Stimulated activated CD4-positive, alpha-beta T cell treated with anti-CD3 and anti-CD28 coated beads, Interleukin-4, amount 100 ng/mL, for 24 hours (primary cell): ENCODE measurements around the gene NOB1.
"Not testable (repeated sequence)": the region's sequence is repeated elsewhere in the genome, so short reads cannot be mapped to it uniquely, and the experiment has no call there.

Source experiments
- DNase-seq: peaks from one replicate; pipeline ENCODE4 v3.0.0-alpha.2; 2020

Gene NOB1

DNA sequence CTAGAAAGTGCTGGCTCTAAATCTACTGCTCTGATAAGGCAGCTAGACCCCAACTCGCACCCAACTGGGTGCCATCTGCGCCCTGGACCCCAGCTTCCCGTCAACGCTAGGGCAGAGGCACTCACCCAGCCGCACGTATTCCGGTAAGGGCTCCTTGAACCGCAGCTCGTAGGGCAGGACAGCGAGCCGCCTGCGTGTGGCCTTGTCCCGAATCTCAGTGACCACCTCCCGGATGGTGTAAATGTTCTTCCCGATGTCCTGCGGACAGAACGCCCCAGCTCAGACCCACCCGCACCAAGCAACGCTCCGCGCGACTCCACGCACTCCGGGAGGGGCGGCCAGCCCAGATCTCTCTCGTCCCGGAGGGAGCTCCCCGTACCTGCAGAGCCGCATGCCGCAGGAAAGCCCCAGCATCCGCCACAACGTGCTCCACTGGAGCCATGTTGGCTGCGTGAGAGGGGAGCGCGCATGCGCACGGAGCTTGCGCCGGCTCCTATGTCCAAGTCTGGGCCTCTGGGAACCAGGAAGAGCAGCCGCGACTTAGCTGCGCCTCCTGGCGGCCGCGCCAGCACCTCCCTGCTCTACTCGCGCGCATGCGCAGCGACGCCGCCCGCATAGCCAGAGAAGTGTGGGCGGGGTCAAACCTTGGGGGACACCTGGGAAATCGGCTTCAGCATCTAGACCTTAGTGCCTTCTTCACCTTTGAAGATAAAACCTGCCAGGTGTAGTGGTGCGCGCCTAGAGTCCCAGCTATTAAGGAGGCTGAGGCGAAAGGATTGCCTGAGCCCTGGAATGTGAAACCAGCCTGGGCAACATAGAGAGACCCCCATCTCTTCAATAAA is at the start of gene NOB1:
Gene NOB1, minus strand, starts transcription at position 458 of the 842 bp plus-strand sequence. Its CDS starts 16 bp downstream, at position 442.
- DNase-seq, result peak; percentile 97

DNA sequence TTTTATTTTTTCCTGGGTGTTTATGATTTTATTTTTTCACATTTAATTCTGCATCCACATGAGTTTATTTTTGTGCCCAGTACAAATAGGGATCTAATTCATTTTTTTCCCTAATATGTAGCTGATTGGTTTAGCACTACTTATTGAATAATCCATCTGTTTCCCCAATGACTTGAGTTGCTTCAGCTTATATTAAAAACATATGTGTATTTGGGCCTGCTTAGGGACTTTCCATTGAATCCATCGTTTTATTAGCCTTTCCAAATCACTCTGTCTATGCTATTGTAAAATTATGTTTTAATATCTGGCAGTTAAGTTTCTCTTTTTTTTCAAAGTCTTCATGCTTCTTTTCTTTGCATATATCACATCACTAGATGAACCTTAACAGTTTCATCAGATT is 49.6 kb upstream of the NOB1 start:
- DNase-seq, result no peak

DNA sequence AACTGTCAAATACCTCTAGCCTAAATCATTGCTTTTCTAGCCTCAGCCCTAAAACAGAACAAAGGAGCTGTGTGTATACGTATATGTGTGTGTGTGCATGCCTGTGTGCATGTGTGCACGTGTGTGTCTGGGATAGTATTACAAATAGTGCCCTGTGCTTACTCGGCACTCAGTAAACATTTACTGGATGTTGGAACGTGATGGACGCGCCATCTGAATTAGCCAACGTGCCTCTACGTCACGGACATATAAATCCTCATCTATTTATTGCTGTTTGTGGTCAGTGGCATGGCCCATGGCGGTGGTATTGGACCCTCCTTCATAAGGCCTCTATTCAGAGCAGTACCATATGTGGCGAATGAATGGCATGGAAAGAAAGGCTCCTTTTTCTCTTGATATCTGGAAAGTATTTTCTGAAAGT is 44.9 kb upstream of the NOB1 start:
- DNase-seq, result no peak

DNA sequence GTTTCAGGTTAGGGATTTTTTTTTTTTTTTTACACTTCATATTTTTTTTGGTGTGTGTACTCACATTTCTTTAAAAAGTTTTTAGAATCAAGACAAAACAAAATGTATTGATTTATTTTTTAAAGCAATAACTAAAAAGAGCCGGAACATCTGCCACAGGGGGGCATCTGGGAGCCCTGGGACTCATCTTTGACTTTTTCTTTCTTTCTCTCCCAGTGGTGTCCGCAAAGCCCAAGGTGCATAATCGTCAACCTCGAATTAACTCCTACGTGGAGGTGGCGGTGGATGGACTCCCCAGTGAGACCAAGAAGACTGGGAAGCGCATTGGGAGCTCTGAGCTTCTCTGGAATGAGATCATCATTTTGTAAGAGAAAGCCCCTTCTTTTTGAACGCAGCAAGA is 43.7 kb upstream of the NOB1 start:
- DNase-seq, result no peak

DNA sequence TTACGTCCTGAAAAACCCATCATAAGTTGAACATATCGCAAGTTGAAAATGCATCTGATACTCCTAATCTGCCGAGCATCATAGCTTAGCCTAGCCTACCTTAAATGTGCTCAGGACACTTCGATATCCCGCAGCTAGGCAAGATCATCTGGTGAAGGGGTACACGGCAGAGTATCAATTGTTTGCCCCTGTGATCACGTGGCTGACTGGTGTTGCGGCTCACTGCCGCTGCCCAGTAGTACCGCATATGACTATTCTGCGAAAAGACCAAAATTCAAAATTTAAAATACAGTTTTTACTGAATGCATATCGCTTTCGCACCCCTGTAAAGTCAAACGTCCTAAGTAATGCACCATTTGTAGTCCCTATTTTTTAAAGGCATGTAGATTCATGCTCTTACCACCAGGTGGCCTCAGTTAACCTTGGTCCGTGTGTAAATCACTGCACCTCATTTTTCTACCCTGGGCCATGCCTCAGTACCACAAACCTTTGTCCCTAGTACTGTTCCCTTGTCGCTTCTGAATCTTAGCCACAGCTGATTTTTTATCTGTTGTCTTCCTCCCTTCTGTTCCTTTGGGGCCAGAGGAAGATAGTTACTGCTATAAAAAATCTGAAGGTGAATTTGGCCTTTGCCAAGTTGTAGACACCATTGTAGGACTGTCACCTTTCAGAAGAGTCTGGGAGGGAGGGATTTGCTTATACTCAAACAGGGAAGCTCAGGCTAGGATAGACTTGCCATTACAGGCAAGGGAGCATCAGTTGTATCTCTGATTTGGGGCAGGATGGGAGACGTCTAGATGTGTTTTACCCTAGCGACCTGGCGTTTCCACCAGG is 41.8 kb upstream of the NOB1 start:
- peak; percentile 23 for DNase-seq

DNA sequence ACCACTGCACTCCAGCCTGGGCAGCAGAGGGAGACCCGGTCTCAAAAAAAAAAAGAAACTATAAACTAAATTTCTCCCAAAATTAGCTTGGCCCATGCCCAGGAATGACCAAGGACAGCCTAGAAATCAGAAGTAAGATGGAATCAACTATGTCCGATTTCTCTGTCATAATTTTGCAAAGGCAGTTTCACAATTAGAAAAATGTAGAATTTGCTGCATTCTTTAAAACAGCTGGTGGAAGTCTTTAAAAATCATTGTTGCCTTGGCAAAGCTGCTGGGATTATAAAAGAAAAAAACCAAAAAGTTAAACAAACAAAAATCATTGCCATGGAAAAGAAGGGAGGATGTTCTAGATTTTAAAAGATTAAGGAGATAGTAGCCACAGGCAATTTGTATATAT is 39.8 kb upstream of the NOB1 start:
- no peak for DNase-seq

DNA sequence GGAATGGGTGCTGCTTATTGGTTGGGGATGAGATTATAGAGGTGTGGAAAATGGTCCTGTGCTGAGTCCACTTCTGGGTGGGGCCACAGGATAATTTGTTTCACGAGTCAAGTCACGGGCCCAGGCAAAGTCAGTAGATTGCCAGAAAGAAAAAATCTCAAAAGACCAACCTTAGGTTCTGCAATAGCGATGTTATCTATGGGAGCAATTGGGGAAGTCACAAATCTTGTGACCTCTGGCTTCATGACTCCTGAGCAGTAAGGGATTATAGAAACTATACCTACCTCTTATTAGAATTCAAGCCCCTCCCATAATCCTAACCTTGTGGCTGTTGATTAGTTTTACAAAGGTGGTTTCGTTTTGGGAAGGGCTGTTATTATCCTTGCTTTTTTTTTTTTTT is 38.8 kb upstream of the NOB1 start:
- no peak for DNase-seq

DNA sequence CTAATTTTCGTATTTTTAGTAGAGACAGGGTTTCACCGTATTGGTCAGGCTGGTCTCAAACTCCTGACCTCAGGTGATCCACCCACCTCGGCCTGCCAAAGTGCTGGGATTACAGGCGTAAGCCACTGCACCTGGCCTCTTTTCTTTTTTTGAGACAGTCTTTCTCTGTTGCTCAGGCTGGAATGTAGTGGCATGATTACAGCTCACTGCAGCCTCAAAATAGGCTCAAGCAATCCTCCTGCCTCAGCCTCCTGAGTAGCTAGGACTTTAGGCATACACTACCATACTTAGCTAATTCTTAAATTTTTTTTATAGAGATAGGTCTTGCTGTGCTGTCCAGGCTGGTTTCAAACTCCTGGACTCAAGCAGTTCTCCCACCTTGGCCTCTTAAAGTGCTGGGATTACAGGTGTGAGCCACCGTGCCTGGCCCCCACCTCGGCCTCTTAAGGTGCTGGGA is 36.7 kb upstream of the NOB1 start:
- DNase-seq, result not testable (repeated sequence)

DNA sequence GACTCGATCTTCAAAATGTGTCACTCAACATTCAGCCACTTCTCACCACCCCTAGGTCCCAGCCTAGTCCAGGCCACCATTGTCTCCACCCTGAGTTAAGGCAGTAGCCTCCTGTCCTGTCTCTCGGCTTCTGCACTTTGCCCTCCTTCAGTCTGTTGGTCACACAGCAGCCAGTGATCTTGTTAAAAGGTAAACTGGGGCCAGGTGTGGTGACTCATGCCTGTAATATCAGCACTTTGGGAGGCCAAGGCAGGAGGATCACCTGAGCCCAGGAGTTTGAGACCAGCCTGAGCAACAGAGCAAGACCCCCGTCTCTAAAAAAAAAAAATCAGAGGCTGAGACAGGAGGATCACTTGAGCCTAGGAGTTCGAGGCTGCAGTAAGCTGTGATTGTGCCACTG is 33.2 kb upstream of the NOB1 start:
- no peak for DNase-seq

DNA sequence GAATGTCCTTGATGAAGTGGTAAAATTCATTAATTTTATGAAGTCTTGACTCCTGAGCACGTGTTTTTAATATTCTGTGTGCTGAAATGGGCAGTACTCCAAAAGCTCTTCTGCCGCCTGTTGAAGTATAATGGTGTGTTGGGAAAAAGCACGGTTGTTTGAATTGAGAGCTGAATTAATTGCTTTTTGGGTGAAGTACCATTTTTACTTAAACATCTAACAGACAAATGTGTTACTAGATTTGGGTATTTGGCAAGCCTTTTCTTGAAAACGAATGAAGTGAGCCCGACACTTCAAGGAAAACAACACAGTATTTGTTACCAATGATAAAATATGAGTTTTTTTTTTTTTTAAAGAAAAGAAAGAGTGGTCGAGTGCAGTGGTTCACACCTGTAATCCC is 29.9 kb upstream of the NOB1 start:
- no peak for DNase-seq

DNA sequence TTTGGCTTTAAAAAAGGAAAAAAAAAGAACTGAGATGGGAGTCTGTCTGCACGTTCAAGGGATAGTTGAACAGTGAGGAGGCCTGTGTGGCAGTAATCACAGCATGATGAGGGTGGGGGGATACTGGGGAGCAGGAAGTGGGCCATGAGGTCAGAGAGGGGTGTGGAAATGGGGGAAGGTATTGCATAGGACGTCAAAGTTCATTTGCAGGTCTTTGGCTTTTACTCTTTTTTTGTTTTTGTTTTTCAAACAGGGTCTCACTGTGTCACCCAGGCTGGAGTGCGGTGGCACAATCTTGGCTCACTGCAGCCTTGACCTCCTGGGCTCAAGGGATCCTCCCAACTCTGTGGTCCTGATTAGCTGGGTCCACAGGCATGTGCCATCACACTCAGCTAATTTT is 26.4 kb upstream of the NOB1 start:
- DNase-seq, result no peak

DNA sequence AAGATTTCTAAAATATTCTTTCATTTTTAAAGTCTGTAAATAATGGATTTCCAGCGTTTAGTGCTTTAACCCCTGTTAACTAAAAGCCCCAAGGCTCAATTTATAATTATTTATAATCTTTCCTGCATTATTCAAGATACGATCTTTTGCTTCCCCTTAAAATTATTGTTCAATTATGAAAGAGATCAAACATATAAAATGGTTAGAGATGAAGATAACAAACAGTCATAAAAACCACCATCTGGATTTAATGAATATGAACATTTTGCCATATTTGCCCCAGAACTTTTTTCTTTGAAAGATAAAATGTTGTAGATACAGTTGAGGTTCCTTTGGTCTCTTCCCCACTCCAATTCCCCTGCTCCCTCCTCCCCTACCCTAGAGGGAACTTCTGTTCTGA is 25.0 kb upstream of the NOB1 start:
- DNase-seq, result no peak

DNA sequence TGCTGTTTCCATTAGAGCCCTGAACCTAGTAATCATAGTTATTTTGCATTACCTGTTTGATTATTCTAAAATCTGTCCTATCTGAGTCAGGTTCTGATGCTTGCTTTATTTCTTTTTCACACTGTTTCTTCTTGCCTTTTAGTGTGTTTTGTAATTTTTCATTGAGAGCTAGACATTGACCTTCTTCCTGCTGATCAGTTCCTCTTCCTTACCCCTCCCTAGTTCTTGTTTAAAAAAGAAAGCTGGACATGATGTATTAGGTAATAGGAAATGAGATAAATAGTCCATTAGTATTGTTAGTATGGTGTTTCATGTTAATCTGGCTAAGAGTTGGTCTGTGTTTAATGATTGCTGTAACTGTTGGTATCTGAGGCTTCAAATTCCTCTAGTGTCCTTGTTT is 20.8 kb upstream of the NOB1 start:
- no peak for DNase-seq

DNA sequence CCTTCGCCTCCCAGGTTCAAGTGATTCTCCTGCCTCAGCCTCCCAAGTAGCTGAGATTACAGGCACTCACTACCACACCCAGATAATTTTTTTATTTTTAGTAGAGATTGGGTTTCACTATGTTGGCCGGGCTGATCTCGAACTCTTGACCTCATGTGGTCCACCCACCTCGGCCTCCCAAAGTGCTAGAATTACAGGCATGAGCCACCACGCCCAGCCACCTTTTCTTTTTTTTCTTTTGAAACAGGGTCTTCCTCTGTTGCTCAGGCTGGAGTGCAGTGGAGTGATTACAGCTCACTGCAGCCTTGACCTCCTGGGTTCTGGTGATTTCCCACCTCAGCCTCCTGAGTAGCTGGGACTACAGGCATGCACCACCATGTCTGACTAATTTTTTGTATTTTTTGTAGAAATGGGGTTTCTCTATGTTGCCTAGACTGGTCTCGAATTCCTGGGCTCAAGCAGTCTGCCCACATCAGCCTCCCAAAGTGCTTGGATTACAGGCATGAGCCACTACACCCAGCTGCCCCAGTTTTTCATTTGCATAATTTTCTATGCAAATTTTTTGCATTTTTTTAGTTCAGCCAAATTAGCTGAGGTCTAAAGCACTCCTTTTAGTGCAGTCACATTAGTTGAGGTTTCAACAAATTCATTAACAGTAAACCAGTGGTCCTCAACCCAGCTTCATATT is 18.7 kb upstream of the NOB1 start:
- DNase-seq, result no peak

DNA sequence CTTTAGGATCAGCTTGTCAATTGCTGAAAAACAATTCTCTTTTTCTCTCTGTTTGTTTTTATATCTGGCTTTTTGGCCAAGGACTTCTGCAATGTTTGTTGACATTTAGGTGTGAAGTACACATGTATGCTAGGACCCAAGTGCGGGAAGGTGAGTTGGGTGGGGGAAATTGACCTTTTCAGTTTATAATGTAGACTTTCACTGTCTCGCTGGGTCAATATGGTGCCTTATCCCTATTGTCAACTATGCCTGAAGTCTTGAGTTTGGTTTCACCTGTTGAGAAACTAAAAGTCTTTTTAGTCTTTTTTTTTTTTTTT is 16.9 kb upstream of the NOB1 start:
- no peak for DNase-seq

DNA sequence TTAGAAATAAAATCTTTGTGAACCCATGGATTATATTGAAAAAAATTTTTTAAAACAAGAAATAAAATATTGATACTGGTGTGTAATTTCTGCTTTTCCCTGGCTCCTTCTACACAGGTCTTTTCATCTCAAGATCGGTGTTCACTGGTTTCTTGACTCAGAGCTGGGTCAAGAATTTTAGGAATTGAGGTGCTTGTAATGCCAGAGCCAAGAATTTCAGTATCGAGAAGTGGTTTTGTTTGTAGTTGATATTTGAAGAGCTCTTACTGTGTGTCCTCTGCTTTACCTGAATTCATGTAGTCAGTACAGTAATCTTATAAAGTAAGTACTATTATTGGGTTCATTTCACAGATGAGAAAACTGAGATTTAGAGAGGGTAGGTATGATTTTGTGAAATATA is 14.7 kb upstream of the NOB1 start:
- DNase-seq, result no peak

DNA sequence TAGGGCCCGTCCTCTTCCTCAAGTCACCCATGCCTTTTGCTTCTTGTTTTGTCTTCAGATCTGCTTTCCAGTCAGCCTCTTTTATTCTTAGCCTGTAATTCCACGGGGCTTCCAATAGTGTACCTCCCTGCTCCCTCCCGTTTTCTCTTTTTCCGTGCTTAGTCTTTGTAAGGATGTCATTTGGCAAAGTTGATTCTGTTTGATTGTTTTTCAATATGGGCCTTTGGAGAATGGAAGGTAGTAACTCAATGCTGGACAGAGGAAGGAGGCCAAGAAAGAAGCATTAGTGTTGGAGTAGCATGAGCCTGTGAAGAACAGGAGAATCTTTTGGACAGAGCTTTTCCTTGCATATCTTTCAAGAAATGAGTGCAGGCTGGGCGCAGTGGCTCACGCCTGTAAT is 13.9 kb upstream of the NOB1 start:
- no peak for DNase-seq

DNA sequence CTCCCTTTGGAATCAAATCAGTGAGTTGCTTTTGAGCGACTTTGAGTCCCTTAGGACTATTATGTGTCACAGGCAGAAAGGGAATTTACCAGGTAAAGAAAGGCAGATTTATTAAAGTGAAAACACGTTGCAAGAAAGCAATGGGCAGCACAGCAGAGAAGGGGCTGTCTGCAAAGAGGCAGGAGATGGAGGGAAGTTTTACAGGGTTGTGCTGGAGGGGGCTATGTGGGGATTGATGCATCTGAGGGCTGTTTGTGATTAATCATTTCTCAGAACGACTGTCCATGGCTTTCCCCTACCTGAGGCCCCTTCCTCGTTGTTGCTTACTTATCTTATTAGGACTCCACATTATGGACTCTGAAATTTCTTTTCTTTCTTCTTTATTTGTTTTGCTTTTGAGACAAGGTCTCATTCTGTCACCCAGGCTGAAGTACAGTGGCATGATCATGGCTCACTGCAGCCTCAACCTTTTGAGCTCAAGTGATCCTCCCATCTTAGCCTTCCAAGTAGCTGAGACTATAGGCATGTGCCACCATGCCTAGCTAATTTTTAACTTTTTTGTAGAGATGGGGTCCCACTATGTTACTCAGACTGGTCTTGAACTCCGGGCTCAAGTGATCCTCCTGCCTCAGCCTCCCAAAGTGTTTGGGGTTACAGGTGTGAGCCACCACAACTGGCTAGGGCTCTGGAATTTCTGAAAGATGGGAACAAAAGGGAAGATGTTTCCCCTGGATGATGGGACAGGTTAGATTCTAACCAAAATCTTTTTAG is 12.9 kb upstream of the NOB1 start:
- DNase-seq, result no peak

DNA sequence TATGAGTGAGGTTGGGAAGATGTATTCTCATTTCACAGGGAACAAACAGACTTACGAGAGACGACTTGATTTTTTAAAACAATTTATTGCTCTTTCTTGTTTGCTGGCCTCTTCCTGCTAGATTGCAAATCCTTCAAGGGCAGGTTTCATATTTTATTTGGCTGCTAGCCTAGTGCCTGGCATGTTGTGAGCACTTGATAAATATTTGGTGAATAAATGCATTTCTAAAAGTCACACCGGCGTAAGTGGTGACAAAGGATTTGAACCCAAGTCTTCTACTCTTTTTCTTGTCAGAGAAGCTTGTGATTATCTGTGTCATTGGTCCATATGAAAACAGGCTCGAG is 8.8 kb upstream of the NOB1 start:
- no peak for DNase-seq

DNA sequence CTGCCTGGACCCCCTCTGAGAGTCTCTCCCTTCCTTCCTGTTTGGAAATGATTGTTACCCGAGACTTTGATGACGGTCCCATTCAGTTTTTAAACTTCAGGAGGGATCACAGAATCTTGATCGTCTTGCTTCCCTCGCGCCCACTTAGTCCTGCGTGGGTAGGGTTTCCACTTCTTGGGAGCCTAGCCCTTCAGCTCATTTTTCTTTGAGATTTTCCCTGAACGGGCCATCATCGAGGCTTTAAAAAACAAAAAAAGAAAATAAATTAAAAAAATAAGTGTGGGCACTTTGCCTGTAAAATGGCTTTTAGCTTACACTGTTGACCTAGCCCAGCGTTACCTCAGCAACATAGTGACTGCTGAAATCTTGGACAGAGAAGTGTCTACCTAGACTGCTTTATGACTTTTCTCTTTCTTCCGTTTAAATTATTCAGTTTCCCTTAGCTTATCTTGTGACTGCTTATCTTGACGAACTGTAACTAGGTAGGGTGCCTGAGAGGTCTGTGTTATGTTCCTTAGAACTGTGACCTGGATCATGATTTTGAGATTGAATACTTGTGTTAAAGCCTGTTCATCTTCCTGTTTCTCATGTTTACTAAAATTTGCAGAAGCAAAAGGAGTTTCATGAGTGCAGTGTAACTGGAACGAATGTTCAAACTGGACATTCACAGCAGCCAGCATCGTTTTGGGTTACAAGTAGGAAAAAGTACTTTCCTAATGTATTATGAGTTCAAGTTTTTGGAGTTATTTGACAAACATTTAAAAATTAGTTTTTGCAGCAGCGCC is 8.3 kb upstream of the NOB1 start:
- no peak for DNase-seq

DNA sequence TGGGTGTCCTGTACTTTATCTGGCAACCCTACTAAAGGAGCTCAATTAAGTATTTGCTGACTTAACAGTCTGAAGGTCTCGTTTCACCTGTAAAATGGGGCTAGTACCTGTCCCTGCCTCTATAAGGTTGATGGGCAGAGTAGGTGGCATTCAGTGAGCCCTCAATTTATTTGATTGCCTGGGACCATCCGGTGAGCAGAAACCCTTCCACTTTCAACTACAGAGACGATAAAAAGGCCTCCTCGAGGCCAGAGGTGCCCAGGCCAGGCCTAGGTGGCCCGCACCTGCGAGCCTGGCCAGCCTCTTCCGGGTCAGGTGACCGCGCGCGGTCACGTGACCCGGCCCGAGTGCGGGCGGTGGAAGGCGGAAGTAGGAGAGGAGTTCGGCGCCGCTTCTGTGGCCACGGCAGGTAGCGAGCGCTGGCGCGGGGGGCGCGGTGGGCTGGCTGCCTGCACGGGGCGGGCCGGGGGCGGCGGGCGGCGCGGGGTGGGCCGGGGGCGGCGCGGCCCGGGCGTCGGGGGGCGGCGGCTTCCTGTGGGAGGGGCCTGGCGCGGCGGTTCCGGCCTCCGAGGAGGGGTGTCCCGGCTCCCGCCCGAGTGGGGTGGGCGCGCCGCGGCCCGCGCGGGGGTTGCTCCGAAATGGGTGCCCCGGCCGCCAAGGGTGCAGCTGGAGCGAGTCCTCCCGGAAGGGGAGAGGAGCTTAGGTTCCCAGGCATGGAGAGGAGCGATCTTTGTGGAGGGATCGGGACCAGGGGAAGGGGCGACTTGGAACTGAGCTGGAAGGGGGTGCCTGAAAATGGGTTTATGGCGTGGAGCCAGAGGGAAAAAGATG is 7.5 kb upstream of the NOB1 start, which contains the start of gene WWP2:
Gene WWP2, plus strand, starts transcription at position 350 of the 831 bp plus-strand sequence. CDS start 24,679 bp downstream, outside the sequence.
- peak; percentile 76 for DNase-seq
